DMS53 (cell line): ENCODE measurements around the gene CDC42BPB.
A peak's percentile ranks its signal among the peaks of the same experiment; 100 is the strongest.

Experiments used
- DNase-seq: peaks from one replicate; lab custom pipeline; 2025; lab: John Stamatoyannopoulos, UW

The CDC42BPB gene, protein sequence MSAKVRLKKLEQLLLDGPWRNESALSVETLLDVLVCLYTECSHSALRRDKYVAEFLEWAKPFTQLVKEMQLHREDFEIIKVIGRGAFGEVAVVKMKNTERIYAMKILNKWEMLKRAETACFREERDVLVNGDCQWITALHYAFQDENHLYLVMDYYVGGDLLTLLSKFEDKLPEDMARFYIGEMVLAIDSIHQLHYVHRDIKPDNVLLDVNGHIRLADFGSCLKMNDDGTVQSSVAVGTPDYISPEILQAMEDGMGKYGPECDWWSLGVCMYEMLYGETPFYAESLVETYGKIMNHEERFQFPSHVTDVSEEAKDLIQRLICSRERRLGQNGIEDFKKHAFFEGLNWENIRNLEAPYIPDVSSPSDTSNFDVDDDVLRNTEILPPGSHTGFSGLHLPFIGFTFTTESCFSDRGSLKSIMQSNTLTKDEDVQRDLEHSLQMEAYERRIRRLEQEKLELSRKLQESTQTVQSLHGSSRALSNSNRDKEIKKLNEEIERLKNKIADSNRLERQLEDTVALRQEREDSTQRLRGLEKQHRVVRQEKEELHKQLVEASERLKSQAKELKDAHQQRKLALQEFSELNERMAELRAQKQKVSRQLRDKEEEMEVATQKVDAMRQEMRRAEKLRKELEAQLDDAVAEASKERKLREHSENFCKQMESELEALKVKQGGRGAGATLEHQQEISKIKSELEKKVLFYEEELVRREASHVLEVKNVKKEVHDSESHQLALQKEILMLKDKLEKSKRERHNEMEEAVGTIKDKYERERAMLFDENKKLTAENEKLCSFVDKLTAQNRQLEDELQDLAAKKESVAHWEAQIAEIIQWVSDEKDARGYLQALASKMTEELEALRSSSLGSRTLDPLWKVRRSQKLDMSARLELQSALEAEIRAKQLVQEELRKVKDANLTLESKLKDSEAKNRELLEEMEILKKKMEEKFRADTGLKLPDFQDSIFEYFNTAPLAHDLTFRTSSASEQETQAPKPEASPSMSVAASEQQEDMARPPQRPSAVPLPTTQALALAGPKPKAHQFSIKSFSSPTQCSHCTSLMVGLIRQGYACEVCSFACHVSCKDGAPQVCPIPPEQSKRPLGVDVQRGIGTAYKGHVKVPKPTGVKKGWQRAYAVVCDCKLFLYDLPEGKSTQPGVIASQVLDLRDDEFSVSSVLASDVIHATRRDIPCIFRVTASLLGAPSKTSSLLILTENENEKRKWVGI (N-terminal part only)

DNA sequence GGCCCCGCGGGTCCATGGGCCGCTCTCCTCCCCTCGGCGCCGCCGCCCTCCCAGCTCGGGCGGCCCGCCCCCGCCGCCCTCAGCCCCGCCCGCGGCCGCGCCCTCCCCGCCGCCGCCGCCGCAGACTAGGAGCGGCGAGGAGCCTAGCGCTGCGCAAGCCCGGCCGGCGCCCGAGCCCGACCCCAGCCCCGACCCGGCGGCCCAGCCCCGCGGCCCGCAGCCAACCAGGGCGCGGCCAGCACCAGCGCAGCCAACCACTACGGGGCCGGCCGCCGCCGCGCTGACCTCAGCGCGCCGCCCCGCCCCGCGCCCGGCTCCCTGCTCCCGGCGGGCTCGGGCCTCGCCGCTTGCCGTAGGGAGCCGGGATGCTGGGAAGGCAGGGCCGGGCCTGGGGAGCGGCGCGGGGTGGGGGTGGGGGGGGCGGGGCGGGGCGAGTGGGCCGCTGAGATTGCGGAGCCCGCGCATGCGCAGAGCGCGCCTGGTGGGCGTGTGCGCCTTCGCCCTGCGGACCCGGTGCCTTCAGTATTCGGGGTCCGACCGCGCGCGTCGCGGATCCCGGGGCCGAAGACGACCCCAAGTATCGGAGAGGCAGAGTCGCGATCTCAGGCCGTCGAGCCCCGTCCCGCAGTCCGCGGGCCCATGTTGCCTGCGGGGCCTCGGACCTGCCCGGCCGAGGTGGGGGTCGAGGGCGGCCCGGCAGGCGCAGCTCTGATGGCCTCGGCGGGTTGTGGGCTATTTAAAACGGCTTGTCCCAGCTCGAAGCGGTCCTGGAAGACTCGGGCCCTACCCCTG lies at the start of gene CDC42BPB:
TSS of gene CDC42BPB (minus strand) at position 178 of the 792 bp plus-strand sequence. CDS start 376 bp downstream, outside the sequence.
- DNase-seq: peak; percentile 94

DNA sequence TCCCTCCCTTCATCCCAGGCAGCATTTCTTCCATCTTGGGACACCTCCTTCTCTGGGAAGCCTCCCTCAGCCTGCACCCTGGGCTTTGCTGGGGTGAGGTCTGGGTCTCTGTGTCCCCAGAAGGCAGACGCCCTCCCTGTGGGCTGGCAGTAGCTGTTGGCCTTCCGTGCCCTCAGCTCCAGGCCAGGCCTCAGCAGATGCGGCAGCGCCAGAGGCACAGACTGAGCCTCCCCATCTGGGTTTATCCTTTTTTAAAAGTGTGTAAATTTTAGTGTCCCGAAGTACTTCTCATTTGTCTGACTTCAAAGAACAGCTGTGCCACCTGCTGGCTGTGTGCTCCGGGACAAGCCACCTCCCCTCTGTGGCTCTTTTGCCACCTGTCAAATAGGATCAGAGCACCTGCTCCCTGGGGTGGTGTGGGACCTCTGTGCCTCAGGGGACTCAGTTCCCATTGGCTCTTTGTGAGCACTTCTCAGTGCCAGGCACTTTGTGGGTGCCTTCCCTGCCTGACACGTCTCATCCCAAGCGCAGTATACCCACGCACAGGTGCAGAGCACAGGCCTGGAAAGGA lies 48.3 kb upstream of the CDC42BPB start:
- peak; percentile 53 for DNase-seq

DNA sequence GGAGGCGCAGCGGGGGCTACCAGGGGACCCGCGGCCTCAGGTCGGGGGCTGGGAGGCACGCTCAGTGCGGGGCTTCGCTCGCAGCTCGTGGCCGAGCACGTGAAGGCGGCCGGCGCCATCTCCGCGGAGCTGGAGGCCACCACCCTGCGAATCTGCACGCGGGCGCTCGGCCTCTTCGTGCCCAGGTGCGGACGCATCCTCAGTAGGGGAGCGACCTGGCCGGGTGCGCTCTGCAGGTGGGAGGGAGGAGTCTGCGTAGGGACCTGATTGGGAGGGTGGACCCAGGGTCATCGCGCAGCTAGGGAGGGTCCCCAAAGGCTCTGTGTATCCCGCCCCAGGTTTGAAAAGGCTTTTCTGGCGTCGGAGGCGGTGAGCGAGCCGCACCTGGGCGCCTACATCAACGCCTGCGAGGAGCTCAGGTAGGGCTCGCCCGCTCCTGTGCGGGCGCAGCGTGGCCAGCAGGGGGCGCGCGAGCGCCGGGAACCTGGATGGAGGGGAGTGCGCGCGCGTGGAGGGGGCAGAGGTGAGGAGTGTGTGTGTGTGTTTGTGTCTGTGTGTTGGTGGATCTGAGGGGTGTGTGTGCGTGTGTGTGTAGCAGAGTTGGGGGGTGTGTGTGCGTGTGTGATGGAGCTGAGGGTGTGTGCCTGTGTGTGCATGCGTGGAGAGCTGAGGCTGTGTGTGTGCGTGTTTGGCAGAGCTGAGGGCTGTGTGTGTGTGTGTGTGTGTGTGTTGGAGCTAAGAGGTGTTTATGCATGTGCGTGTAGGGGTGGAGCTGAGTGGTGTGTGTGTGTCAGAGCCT lies 47.5 kb upstream of the CDC42BPB start:
- DNase-seq: peak; percentile 72

DNA sequence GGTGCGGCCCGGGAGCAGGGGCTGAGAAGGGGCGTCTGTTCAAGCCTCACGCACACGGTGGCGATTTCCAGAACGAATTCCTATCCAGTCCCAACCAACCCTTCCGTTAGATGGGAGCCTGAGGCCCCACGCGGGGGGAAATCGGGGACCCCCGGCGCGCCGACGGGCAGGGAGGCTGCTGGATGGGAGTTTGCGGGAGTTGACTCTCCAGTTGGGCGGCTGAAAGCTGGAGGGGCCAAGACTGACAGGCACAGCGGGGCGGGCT lies 47.0 kb upstream of the CDC42BPB start:
- DNase-seq: no peak

DNA sequence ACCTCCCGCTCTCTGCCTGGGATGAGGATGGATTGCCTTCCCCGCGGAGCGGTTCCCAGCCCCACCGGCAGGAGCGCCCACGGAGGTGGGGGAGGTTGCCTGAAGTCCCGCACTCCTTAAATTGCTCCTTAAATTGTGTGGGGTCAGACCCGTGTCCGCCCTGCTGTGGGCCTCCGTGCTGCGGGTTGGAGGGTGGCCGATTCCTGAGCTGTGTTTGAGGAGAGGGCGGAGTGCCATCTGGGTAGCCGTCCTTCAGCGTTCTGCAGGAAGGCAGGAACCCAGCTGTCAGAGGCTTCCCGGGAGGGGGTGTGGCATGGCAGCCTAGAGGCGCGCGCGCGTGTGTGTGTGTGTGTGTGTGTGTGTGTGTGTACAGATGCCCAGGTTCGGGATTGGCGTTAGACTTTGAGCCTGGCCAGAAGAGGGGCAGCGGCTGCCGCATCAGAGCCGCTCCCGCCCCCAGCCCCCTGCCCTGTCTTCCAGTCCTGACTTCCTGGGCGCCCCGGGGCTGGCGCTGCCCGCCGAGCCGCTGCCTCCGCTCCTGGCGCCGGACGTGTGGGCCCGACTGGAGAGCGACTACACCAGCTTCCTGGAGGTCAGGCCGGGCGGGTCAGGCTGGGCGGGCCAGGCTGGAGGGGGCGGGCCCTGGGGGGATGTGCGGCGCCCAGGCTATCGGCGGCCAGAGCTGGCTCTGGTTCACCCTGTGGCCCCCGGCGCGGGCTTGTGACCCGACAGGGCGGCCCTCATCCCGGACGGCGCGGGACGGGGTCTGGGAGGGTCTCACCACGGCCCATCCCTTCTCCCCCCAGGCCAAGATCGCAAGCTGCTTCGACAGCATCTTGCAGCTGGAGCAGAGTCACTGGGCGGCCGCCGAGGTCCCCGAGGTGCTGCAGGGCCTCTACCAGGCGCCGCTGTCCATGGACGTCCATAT lies 46.4 kb upstream of the CDC42BPB start:
- peak; percentile 80 for DNase-seq

DNA sequence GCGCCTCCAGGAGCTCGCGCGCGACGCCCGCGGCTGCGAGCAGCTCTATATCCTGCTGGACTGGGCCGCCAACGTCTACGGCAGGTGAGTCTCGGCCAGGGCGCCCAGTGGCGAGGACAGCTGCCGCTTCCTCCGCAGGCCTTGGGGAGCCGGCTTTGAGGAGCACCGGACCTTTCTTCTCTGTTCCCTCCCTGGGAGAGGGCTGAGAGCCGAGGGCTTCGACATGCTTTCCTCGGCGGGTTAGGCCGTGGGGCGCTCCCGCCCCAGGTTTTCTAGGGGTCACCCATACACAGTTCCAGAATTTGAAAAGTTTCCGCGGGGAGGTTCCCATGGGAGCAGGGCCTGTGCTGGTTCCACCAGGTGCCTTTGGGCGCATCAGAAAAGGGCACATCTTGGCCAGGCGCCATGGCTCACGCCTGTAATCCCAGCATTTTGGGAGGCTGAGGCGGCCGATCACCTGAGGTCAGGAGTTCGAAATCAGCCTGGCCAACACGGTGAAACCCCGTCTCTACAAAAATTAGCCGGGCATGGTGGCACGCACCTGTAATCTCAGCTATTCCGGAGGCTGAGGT lies 45.4 kb upstream of the CDC42BPB start:
- no peak for DNase-seq

DNA sequence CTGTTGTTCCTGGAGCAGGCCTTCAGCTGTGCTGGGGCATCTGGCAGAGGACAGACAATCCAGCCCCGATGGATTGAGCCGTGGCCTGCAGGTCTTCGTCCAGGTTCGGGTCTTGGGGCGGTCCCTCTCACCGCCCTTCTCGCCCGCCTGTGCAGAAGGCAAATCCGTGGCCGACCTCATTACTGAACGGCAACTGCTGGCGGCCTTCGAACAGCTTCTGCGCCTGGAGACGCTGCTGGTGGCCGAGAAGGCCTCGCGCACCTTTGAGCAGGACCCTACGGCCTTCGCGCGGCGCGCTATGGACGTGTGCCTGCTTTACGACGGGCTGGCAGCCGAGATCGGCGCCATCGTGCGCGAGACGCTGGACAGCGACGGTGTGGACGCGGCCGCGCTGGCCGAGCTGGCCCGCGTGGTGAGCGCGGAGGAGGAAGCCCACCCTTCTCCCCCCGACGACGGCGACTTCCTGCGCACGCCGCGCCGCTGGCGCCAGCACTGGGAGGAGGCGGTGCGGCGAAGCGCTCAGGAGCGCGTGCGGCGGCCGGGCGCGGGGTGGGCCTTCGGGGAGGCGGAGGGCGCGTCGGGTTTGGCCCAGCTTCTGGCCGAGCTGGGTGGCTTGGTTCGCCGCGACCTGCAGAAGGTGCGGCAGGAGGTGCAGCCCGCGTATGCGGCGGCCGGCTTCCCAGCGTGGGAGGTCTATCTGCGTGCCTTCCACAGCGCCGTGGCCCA lies 44.8 kb upstream of the CDC42BPB start:
- no peak for DNase-seq

DNA sequence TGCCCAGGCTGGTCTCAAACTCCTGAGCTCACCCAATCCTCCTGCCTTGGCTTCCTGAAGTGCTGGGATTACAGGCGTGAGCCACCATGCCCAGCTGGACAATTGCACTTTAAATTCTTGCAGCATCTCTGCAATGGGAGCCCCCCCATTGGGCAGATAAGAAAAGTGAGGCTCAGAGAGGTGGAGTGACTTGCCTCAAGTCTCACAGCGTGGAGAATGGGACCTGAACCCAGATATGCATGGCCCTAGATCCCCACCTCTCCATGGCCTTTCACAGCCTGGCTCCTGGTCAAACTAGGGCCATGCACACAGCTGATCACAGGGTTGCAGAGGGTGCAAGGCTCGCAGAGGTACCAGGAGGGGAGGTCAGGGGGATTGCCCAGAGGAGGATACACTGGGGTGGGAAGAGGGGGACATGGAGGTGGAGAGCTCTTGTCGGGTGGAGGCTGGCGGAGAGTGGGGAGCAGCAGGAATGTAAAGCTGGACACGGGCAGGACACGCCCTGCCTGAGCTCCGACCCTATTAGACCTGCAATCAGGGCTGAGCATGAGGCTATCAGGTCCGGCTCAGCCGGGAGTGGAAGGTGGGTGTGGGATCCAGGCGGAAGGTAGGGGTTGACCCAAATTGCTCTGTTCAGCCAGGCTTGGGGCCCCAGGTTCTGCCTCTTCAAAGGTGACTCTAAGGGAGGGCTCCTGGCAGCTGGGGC lies 44.1 kb upstream of the CDC42BPB start:
- DNase-seq: no peak

DNA sequence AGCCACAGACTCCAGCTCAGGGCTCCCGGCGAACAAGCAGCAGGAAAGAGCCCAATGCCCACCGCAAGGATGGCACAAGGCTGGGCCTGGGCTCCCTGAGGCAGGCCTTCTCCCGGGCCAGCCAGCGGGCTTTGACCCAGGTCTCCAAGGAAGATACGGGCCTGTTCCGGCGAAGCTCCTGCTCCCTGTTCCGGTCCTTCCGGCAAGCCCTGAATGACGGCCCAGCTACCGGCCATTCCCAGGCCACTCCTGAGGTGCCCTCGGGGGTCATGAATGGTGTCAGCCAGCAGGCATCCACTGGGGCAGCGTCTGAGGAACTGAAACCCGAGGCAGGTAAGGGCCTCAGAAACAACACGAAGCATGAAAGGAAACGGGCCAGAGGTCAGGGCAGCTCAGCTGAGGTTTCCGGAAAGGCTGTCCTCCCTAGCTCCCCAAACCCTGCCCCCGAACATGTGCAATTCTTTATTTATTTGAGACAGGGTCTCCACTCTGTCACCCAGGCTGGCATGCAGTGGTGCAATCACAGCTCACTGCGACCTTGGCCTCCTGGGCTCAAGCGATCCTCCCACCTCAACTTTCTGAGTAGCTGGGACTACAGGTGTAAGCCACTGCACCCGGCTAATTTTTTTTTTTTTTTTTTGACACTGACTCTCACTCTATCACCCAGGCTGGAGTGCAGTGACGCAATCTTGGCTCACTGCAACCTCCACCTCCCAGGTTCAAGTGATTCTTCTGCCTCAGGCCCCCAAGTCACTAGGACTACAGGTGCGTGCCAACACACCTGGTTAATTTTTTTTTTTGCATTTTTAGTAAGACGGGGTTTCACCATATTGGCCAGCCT lies 43.2 kb upstream of the CDC42BPB start:
- DNase-seq: no peak

DNA sequence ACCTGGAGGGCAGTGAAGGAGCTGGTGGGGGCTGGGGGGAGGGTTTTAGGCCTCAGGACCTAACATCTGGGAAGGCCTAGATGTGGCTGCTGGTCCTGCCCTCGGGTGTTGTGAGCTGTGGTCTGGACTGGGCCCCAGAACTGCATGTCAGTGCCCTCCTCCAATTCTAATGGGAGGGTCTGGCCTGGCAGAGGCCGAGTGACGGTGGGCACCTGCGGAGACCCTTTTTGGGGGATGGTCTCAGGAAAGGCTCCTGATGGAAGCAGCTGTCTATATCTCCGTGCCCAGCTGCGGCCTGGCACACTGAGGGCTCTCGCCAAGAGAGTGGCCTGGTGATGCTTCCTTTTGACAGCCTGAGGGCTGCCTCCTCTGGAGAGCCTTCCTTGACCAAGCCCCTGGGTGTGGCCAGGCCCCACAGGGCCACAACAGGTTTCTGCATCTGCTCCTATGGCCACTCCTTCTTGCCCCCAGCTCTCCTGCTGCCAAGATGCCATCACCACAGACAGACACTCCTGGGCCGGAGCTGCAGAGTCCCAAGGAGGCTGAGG lies 42.5 kb upstream of the CDC42BPB start:
- DNase-seq: no peak

DNA sequence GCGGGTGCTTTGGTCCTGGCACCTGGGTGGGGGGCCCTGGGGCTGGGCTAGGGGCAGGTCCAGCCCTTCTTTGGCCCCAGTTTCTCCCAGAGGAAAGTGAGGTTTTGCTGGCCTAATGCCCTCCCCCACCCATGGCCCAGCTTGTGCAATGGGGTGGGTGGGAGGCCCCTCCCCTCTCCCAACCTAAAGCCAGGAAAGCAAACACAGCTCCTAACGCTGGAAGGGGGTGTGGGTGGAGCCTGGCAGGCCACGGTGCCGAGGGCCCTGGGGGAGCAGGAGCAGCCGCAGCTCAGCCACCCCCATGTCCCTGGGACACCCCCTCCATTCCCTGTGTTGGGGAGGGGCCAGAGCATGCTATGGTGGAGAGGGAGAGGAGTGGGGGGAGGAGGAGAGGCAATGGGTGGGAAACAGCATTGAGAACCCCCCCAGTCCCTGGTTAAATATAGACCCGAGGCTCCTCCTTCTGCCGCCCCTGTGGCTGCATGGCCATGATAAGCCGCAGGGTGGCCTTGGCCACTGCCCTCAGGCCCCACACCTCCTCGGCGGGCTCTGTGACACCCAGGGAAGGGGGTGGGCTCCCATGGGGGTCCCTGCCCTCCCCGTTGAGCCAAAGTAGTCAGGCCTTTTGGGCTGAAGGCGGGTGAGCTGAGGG lies 41.9 kb upstream of the CDC42BPB start:
- DNase-seq: no peak

DNA sequence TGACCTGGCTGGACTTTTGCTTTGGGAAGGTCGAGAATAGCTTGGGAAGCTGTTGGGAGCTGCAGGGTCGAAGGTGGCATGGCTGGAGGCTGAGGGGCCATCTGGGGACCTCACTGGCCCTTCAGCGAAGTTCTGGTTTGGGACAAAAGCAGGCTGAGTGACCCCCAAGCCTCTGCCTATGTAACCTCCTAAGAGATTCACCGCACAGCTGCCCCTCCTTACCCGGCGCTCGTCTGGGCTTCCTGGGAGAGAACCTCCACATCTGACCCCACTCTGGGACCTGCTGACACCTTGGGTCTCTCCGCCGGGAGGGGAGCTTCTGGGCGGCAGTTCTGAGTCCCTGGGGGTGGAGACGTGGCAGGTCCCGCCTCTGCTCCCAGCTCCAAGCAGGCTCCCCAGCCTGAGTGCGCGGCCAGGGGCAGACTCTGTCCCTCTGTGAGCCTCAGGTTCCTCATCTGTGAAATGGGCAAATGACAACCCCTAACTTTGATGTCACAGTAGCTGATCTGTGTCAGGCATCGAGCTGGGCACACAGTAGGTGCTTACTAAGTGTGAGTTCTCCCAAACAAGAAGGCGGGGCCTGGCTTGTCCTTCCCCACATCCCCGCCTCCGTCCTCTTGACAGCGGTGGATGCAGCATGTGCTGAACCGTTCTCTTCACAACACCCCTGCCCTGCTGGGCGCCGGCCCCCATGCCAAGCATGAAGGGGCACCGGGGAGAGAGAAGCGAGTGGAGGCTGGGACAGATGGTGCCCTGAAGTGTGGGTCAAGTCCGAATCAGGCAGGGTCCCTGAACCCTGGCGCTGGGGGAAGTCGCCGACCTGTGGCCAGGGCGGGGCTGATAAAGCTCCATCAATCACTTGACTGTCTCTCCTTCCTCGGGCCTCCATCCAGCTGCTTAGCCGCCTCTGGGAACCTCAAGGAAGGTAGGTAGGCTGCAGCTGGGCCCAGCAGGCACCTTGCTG lies 40.9 kb upstream of the CDC42BPB start:
- no peak for DNase-seq

DNA sequence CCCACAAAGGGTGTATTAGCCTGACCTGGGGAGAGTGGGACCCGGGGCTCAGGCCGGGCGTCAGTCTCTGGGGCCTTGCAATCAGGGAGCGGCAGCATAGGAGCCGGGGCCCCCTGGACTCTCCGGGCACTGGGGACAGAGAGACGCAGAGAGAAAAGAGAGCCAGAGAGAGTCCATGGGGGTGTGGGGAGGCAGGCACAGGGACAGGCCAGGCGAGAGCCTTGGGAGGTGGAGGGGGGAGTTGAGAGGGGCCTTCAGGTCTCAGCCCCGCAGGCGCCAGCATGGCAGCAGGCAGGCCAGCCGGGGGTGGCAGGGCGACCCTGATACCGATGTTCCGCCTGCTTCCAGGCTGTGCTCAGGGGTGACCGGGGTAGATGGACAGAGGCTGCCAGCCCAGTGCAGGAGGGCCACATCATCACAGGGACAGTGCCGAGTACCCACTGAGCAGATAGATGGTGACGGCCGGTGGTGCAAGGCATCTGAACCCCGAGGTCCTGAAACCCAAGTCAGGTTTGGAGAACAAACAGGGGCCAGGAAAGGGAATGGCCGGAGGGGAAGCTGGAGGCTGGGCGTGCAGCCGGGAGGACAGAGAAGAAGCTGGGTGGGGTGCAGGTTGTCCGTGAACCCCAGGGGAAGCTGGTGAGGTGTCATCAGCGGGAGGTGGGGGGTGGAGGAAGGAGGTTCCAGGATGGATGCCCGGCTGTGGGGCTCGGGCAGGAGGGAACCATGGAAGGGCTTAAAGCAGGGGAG lies 40.1 kb upstream of the CDC42BPB start:
- DNase-seq: no peak

DNA sequence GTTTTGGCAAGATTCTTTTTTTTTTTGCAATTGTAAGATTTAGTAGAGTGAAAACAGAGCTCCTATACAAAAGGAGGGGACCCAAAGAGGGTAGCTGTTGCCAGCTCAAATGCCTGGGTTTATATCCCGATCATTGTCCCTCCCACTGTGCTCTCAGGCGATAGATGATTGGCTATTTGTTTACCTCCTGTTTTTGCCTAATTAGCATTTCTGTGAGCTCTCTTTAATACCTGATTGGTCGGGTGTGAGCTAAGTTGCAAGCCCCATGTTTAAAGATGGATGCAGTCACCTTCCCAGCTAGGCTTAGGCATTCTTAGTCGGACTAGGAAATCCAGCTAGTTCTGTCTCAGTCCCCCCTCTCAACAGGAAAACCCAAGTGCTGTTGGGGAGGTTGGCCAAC lies 39.0 kb upstream of the CDC42BPB start:
- no peak for DNase-seq
